GM12878 (cell line): ENCODE data around the gene OR4F15.

ENCODE experiments used
- JUNB ChIP-seq: IDR thresholded peaks from 2 replicates; pipeline ENCODE4 v1.6.1; 2016; ENCODE audit warnings: antibody characterized with exemption, mild to moderate bottlenecking
- POLR2AphosphoS5 ChIP-seq: IDR thresholded peaks from 2 replicates; pipeline ENCODE4 v1.6.1; 2011; ENCODE audit warnings: mild to moderate bottlenecking, low read length, inconsistent platforms
- RFX5 ChIP-seq: IDR thresholded peaks from 2 replicates; pipeline ENCODE4 v1.6.1; 2011; ENCODE audit warnings: low read depth, low read length, improper control_type of control experiment
- TF ChIP-seq, protein P1 (sequence below), 3 experiments: IDR thresholded peaks in 2 of 3; conservative IDR thresholded peaks in 1 of 3; 2 replicates each; pipeline ENCODE4 v1.5.1; 2011; ENCODE audit warnings: low read depth in 3 of 3, low read length in 3 of 3, mild to moderate bottlenecking in 3 of 3, control low read depth in 2 of 3, moderate library complexity in 2 of 3, inconsistent platforms in 1 of 3, mixed read lengths in 1 of 3; ENCODE audit not compliant: control insufficient read depth in 2 of 3, insufficient read depth in 1 of 3; ENCODE audit errors: extremely low read depth in 1 of 3

DNA sequence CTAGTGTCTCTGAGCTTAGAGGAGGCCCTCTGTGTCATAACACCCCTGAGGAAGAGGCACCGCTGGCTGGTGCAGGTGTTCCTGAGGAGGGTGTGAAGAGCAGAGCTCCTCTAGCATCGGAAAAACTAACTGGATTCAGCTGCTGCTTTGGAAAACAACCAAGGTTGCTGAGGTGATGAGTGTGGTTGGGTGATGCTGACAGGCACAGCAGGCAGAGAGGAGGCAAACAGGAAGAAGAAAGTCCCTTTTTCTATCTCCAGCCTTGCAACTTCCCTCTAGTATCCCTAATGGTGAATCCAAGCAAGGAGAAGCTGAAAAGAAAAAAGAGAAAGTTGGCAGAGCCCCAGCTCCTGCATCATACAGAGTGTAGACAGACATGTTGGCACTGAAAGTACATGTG is 3.8 kb upstream of the OR4F15 start:
- TF ChIP-seq, protein P1, sequence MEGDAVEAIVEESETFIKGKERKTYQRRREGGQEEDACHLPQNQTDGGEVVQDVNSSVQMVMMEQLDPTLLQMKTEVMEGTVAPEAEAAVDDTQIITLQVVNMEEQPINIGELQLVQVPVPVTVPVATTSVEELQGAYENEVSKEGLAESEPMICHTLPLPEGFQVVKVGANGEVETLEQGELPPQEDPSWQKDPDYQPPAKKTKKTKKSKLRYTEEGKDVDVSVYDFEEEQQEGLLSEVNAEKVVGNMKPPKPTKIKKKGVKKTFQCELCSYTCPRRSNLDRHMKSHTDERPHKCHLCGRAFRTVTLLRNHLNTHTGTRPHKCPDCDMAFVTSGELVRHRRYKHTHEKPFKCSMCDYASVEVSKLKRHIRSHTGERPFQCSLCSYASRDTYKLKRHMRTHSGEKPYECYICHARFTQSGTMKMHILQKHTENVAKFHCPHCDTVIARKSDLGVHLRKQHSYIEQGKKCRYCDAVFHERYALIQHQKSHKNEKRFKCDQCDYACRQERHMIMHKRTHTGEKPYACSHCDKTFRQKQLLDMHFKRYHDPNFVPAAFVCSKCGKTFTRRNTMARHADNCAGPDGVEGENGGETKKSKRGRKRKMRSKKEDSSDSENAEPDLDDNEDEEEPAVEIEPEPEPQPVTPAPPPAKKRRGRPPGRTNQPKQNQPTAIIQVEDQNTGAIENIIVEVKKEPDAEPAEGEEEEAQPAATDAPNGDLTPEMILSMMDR (IDR thresholded peaks at IDR 0.05 in 2 of 3, conservative IDR thresholded peaks at IDR 0.05 in 1 of 3; ENCODE audit: control insufficient read depth in 2 of 3, extremely low read depth in 1 of 3, insufficient read depth in 1 of 3, low read depth in 3 of 3, low read length in 3 of 3): no peak
- TF ChIP-seq JUNB (no peak), POLR2AphosphoS5 (no peak), RFX5 (no peak)
